GM18508 (cell line): ENCODE data around the gene NF2.

Source experiments
- ATAC-seq: cut with Tn5 transposase; IDR thresholded peaks from one replicate; pipeline ENCODE4 v1.9.1; 2021; ENCODE audit warnings: moderate number of reproducible peaks; ENCODE audit not compliant: insufficient read depth, unreplicated experiment

Gene NF2

DNA sequence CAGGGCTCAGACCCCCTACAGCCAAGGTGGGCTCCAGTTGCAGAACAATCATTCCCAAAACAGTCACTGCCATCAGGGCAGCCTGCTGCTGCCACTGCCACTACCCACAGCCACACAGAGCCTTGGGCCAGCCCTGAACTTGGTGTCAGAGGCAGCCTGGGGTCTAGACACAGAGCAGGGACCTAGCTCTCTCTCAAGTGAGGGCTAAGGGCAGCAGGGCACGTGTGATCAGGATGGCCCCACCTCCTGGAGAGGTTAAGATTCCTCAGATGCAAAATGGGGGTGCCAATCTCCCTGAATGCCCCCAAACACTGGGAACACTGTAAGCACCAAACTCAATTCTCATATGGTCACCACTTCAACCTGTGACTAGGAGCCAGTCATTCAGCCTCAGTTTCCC, 132.0 kb downstream of the NF2 start:
- ATAC-seq = no peak

DNA sequence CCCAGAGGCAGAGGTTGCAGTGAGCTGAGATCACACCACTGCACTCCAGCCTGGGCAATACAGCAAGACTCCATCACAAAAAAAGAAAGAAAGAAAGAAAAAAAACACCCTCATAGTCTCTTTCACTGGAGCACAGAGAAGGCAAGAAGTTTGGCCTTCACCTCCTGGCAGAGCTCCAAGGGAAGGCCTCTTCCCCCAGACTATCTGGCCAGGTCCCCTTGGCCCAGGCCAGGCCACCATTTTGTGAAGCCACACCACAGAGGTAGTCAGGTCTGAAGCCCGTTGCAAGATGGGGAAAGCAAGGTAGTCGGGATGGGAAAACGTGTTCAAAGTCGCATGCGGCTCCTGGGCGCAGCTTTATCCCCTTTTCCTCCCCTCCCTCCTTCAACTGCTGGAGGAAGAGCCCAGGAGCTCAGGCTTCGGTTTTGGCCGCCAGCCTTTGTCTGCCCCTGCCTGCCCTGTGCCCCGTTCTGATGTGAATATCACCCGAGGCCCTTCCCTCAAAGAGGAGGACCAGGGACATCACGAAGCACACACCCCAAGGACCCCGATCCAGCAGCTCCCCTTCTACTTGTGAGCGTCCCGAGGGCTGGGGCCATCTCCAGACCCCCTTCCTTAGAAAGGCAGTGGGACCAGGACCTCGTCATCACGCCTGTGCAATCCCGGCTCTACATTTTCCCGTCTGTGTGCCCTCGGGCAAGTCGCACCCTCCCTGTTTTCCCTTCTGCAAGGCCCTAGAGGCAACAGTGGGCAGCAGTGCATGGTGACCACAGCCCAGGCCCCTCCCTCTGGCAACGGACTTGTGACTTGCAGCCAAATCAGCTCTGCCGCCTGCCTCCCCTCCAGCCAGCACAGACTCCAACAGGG, 134.1 kb downstream of the NF2 start:
- no peak for ATAC-seq

DNA sequence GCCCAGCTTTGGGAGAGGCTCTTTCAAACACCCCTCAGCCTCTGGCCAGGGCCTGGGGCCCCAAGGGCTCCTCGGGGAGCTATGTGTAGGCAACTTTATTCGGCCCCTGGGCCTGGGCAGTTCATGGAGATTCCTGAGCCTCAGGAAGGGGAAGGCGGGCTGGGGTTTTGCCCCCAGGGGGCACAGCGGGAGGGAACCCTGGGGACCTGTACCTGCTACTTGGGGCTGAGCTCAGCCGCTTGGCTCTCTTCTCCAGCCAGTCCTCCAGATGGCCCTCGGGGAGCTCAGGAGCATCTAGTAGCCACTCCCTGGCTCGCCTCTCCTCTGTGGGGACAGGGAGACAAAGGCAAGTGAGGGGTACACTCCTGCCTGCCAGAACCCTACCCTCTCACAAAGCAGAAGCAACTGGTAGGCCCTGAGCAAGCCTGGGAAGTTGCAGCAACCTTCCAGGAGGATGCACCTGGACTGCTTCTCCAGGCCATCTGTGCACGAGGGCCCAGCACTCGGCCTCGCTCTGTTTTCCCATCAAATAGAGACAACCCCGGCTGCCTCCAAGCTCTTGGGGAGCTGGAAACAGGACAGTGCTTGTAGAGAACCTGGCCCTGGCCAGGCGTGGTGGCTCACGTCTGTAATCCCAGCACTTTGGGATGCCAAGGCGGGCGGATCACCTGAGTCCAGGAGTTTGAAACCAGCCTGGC, 134.8 kb downstream of the NF2 start:
- ATAC-seq = no peak

DNA sequence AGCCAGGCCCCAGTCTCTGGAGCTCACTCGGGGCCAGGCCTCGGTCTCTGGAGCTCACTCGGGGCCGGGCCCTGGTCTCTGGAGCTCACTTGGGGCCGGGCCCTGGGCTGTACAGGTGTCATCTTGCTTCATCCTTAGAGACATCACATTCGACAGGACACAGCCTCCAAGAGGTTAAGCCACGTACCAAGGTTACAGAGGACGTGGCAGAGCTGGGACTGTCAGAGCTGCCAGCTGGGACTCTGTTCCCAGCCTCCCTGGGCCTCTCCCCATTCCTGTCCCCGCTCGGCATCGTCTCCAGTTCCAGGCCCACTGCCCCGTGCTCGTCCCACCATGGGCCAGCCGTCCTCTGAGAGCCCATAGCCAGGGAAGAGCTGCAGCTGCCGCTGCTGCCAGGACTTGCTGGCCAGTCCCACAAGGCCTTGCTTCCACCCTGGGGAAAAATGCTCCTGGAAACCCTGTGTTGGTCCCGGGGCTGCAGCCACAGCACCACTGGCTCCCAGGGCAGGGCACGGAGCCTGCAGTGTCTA, 136.0 kb downstream of the NF2 start:
- no peak for ATAC-seq

DNA sequence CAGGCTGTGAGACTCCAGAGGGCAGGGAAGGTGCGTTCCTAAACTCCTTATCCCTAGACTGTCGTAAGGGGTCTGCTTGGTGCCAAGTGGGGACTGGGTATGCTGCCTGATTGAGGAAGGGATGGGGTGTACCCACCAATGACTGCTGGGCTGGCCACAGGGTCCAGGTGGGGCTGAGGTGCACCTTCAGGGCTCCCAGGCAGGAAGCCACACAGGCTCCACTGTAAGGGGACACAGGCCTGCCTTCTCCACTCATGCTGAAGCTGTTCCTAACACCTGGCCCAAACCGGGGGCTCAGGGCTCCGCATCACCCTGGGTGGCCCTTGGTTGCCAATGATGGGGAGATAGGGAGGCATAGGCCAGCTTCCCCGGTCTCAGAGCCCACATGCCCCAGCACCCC, 136.8 kb downstream of the NF2 start:
- no peak for ATAC-seq

DNA sequence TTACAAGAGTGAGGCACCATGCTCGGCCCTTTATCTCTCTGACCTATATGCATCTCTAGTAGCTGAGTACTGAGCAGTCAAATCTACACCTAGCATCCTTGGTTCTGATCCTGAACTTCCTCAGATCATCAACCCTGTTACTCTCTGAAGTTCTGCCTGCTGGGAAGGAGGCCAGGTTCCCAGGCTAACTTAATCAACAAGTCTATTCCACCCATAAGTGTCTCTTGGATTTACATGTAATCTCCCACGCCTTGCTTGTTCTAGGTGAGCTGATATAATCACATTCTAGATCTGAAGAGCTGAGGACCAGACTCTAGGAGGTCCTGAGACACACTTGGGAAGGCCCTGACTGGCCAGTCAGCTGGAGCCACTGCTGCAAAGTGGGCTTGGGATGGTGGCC, 138.5 kb downstream of the NF2 start:
- no peak for ATAC-seq

DNA sequence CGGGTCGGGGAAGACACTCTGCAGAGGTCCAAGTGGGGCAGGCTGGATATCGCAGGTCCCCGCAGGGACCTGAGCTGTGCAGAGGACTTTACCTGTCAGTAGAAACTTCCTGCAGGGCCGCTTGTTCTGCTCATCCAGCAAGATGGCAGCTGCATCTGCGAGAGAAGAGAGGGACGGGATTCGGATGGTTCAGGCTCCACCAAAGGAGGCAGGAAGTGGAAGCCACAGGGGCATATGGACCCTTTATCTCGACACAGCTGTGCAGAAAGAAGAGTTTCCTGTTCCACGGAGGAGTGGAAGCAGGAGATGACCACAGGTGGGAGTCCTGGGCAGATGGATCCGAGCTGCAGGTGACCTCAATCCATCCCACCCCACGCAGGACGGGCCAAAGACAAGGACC, 138.9 kb downstream of the NF2 start:
- no peak for ATAC-seq

DNA sequence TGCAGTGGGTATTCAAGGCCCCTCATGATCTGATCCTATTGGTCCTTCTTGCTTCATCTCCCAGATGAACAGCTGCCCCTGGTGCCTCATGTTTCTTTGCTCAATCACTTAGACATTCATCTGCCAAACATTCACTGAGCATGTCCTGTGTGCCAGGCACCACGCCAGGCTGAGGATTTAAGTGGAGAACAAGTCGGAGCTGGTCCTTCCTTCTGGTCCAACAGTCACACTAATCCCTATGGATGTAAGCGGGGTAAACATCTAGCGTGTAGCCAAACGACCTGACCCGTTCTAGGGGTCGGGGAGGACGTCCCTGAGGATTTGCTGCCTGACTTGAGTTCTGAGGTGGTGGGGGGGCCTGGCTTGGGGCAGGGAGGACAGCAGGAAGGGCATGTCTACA, 141.5 kb downstream of the NF2 start:
- ATAC-seq = no peak

DNA sequence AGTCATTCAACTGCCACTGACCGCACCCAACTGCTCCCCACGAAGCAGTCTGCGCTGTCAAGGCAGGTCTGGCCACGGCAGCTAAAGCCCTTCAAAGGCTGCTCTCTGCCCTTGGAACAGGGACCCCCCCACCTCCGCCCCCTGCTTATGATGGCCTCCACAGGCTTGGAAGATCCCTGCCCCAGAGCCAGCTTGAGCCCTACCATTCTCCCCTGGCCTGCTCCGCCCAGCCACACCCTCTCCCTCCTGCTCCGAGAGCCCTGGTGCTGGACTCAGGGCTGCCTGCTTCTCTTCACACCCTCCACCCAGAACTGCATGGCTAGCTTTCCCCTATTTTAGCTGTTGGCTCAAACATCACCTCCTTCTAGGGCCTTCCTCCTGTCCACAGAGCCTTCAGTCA, 144.4 kb downstream of the NF2 start:
- ATAC-seq = no peak
